Common myeloid progenitor, CD34-positive (primary cell): ENCODE data around the gene PRTG.

Source experiments
- CTCF ChIA-PET: fragments of 350-600 bp; sonication (Branson Sonifier 250); formaldehyde crosslinking; loops from one replicate; lab custom pipeline; 2021; ENCODE audit warnings: antibody characterized with exemption; lab: Charles Lee
- POLR2A ChIA-PET: fragments of 350-600 bp; sonication (Branson Sonifier 250); formaldehyde crosslinking; loops from one replicate; lab custom pipeline; 2021; ENCODE audit warnings: antibody characterized with exemption; lab: Charles Lee
- DNase-seq, 3 donors: peaks; one replicate each; pipeline versions ENCODE4 v3.0.0 to v3.0.0-alpha.2; 2013
- H3K27ac ChIP-seq, 2 experiments: 1 replicate in 1 of 2; 2 replicates in 1 of 2; pipeline ENCODE4 v1.7.0; 2013; ENCODE audit warnings: inconsistent platforms in 2 of 2, low read length in 2 of 2, mild to moderate bottlenecking in 2 of 2, low read depth in 1 of 2, moderate library complexity in 1 of 2; ENCODE audit not compliant: severe bottlenecking in 2 of 2, insufficient read depth in 1 of 2, poor library complexity in 1 of 2
- H3K27me3 ChIP-seq, 5 experiments: replicated peaks in 2 of 5; 1 replicate in 3 of 5; 2 replicates in 2 of 5; pipeline versions ENCODE4 v1.6.1 to v1.7.0; 2013; ENCODE audit warnings: low read length in 4 of 5, mild to moderate bottlenecking in 2 of 5, moderate library complexity in 2 of 5, inconsistent platforms in 1 of 5; ENCODE audit not compliant: insufficient read depth in 5 of 5, control insufficient read depth in 4 of 5
- H3K36me3 ChIP-seq, 4 experiments: 1 replicate in 2 of 4; 2 replicates in 2 of 4; pipeline versions ENCODE4 v1.6.1 to v1.7.0; 2013; ENCODE audit warnings: low read length in 3 of 4, control low read depth in 1 of 4, mild to moderate bottlenecking in 1 of 4; ENCODE audit not compliant: control insufficient read depth in 4 of 4, insufficient read depth in 4 of 4
- H3K4me1 ChIP-seq, 4 experiments: 1 replicate in 3 of 4; 2 replicates in 1 of 4; pipeline versions ENCODE4 v1.6.1 to v1.7.1; 2013; ENCODE audit warnings: low read length in 3 of 4, mild to moderate bottlenecking in 3 of 4, control low read depth in 1 of 4, inconsistent platforms in 1 of 4, moderate library complexity in 1 of 4; ENCODE audit not compliant: control insufficient read depth in 4 of 4, insufficient read depth in 4 of 4; ENCODE audit errors: control extremely low read depth in 1 of 4
- H3K4me3 ChIP-seq, 7 experiments: 1 replicate in 4 of 7; 2 replicates in 3 of 7; pipeline versions ENCODE4 v1.5.1 to v1.7.0; 2013; ENCODE audit warnings: mild to moderate bottlenecking in 7 of 7, low read length in 6 of 7, moderate library complexity in 6 of 7, inconsistent platforms in 2 of 7, low read depth in 2 of 7, control low read depth in 1 of 7; ENCODE audit not compliant: insufficient read depth in 4 of 7, control insufficient read depth in 1 of 7; ENCODE audit errors: extremely low read depth in 1 of 7
- H3K9me3 ChIP-seq, 5 experiments: 1 replicate in 4 of 5; 2 replicates in 1 of 5; pipeline versions ENCODE4 v1.6.1 to v1.7.1; 2013; ENCODE audit warnings: low read length in 4 of 5, mild to moderate bottlenecking in 2 of 5, inconsistent platforms in 1 of 5, low read depth in 1 of 5, moderate library complexity in 1 of 5; ENCODE audit not compliant: control insufficient read depth in 4 of 5, insufficient read depth in 2 of 5; ENCODE audit errors: control extremely low read depth in 1 of 5
- WGBS: methylation state at CpG from one replicate; pipeline ENCODE4 v1.1.5; 2013; ENCODE audit not compliant: insufficient coverage; 5-methylcytosine and 5-hydroxymethylcytosine counted together

The PRTG gene

DNA sequence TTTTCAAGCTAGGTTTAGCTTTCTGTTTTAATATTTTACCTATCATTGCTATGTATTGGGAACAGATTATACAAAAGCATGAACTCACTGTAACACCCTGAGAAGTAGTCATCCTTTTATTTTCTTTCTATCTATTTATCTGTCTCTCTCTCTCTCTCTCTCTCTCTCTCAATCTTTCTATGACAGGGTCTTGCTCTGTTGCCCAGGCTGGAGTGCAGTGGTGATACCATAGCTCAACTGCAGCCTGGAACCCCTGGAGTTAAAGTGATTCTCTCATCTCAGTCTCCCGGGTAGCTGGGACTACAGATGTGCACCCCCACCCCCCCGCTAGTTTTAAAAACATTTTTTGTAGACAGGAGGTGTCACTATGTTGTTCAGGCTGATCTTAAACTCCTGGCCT lies 28.9 kb downstream of the PRTG start:
- Histone ChIP-seq H3K36me3 (no peaks in the 10 kb centered on the region), H3K27ac (no peak overlapping the region), H3K9me3 (no peaks in the 10 kb centered on the region), H3K4me3 (no peak overlapping the region), H3K4me1 (no peaks in the 10 kb centered on the region), H3K27me3 (no peaks in the 10 kb centered on the region)
- ChIA-PET POLR2A (no interaction called here), CTCF (interaction anchor here (1.0 kb wide), 1 partner anchor 20 kb away, joined by 3 read pairs; no protein-coding TSS in a partner anchor)
- no CpG with 5 or more reads among the region's 2 CpGs for WGBS
- no peak for DNase-seq

DNA sequence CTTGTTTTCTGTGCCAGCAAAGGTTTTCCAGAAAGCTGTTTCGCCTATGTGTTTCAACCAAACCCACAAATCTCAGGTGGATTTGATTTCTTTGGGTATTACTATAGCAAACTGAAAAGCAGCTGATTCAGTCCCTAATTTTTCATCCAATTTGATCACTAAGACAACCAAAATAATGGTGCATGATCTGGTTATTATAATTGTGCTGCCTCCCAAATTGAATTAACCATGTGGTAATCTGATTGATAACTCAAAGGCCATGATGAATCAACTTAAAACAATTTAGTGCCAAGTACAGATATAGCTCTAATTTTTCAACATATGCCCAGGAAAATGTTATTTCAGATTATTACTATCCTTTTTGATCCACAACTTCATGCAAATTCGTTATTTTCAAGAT lies 30.6 kb downstream of the PRTG start:
- Histone ChIP-seq H3K4me3 (no peak overlapping the region), H3K4me1 (no peaks in the 10 kb centered on the region), H3K27ac (no peak overlapping the region), H3K27me3 (no peaks in the 10 kb centered on the region), H3K9me3 (no peaks in the 10 kb centered on the region), H3K36me3 (no peaks in the 10 kb centered on the region)
- POLR2A ChIA-PET = no interaction called here
- CTCF ChIA-PET = no interaction called here
- no peak for DNase-seq
- 100% methylated on average over 1 of the region's 2 CpGs for WGBS

DNA sequence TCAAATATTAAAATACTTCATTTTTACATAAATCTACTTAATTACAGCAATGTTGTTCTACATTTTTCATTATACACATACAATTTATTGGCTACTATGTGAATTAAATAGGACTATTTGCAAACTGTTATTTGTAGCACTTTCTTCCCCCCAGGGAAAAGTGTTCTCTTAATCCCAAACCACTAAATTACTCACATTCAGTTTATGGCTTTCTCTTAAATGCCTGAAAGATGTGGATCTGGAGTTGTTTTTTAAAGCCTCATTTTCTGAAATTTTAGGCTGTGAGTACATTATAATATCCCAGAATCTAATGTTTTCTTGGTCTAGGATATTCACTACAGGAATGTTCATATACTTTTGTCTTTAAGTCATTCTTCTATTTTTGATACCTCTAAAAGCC lies 32.7 kb downstream of the PRTG start:
- DNase-seq = no peak
- ChIA-PET POLR2A (no interaction called here), CTCF (no interaction called here)
- H3K27ac ChIP-seq = no peak overlapping the region
- H3K36me3 ChIP-seq = no peaks in the 10 kb centered on the region
- no peak overlapping the region for H3K4me3 ChIP-seq
- no peaks in the 10 kb centered on the region for H3K9me3 ChIP-seq
- H3K27me3 ChIP-seq = no peaks in the 10 kb centered on the region
- no peaks in the 10 kb centered on the region for H3K4me1 ChIP-seq

DNA sequence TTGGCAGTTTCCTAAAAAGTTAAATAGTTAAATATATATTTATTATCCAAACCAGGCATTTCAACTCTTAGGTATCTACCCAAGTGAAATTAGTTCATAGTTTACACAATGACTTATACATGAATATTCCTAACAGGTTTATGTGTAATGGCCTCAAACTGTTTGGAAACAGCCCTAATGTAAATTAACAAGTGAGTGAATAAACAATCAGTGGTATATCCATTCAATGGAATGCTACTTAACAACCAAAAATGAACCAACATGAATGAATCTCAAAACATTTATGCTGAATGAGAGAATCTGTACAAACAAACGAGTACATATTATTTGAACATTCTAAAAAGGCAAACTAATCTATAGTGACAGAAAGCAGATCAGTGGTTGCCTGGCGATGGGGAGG lies 33.5 kb downstream of the PRTG start:
- no peaks in the 10 kb centered on the region for H3K9me3 ChIP-seq
- ChIA-PET POLR2A (no interaction called here), CTCF (no interaction called here)
- 100% methylated on average over 1 of the region's 2 CpGs for WGBS
- no peaks in the 10 kb centered on the region for H3K36me3 ChIP-seq
- no peaks in the 10 kb centered on the region for H3K4me1 ChIP-seq
- H3K4me3 ChIP-seq = no peak overlapping the region
- no peak overlapping the region for H3K27ac ChIP-seq
- DNase-seq = no peak
- no peaks in the 10 kb centered on the region for H3K27me3 ChIP-seq

DNA sequence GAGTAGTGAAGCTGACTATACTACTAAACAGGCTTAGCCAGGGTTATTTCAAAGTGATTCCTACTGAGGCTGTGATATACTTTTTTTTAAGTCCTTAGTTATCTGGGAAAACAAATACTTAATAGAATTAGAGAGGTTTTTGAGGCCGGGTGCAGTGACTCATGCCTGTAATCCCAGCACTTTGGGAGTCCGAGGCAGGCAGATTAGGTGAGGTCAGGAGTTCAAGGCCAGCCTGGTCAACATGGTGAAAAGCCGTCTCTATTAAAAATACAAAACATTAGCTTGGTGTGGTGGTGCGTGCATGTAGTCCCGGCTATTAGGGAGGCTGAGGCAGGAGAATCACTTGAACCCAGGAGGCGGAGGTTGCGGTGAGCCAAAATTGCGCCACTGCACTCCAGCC lies 34.2 kb downstream of the PRTG start:
- Histone ChIP-seq H3K27ac (no peak overlapping the region), H3K36me3 (no peaks in the 10 kb centered on the region), H3K4me3 (no peak overlapping the region), H3K4me1 (no peaks in the 10 kb centered on the region), H3K27me3 (no peaks in the 10 kb centered on the region), H3K9me3 (no peaks in the 10 kb centered on the region)
- 97% methylated on average over 7 of the region's 8 CpGs for WGBS
- DNase-seq = no peak
- ChIA-PET POLR2A (no interaction called here), CTCF (no interaction called here)

DNA sequence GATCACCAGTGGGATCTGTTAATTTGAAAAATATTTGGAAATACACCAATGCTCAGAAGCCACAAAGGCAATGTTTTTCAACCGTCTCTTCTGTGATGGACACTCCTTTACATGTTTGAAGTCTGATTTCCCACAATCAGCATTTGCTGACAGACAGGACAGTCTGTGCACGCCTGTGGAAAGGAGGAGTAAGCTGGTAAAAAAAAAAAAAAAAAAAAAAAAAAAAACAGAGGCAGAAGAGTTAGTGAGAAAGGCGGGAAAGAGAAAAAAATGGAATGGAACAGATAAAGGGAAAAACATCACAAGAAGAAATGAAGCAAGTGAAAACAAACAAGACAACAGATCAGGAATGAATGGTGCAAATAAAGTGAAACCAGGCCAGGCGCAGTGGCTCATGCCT lies 35.0 kb downstream of the PRTG start:
- DNase-seq = no peak
- WGBS = 100% methylated on average over 1 of the region's 4 CpGs
- Histone ChIP-seq H3K4me1 (peaks cover 0 to 4% (median 0%) of the 10 kb centered on the region in 4 experiments), H3K27ac (no peak overlapping the region), H3K4me3 (no peak overlapping the region), H3K27me3 (no peaks in the 10 kb centered on the region), H3K9me3 (no peaks in the 10 kb centered on the region), H3K36me3 (no peaks in the 10 kb centered on the region)
- ChIA-PET CTCF (no interaction called here), POLR2A (no interaction called here)

DNA sequence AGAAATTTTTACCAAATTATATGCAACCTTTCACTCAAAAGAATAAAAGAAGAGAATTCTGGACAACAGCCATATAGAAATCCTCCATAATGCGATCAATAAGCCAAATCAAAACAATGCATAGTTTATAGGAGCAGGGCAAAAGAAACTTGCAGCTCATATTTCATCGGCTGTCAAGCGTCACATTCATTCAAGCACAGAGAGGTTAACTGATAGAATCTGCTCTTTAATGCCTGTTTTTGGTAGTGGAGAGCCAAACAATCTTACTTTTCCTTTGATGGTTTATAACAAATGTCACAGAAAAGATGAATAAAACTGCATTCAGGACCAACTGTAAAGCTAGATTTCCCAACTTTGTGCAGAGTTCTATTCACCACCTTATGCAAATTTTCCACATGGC lies 35.4 kb downstream of the PRTG start:
- POLR2A ChIA-PET = no interaction called here
- WGBS = 100% methylated on average over 1 of the region's 3 CpGs

More for the DNA sequence above, 35.4 kb downstream of the PRTG start:
- Histone ChIP-seq H3K27ac (no peak overlapping the region), H3K9me3 (no peaks in the 10 kb centered on the region), H3K36me3 (no peaks in the 10 kb centered on the region), H3K4me1 (peaks cover 0 to 4% (median 0%) of the 10 kb centered on the region in 4 experiments), H3K4me3 (no peak overlapping the region), H3K27me3 (no peaks in the 10 kb centered on the region)
- no peak for DNase-seq
- CTCF ChIA-PET = interaction anchor here (0.6 kb wide), 1 partner anchor 18 kb away, joined by 3 read pairs; no protein-coding TSS in a partner anchor
